ENCODE results near the gene HRC. TPM values are rescaled to one million over a fixed set of nuclear protein-coding genes. Genes with fewer than 3 reads are reported as not detected.

HRC gene
- total RNA-seq, 2 experiments from 2014 or later, result not detected

DNA sequence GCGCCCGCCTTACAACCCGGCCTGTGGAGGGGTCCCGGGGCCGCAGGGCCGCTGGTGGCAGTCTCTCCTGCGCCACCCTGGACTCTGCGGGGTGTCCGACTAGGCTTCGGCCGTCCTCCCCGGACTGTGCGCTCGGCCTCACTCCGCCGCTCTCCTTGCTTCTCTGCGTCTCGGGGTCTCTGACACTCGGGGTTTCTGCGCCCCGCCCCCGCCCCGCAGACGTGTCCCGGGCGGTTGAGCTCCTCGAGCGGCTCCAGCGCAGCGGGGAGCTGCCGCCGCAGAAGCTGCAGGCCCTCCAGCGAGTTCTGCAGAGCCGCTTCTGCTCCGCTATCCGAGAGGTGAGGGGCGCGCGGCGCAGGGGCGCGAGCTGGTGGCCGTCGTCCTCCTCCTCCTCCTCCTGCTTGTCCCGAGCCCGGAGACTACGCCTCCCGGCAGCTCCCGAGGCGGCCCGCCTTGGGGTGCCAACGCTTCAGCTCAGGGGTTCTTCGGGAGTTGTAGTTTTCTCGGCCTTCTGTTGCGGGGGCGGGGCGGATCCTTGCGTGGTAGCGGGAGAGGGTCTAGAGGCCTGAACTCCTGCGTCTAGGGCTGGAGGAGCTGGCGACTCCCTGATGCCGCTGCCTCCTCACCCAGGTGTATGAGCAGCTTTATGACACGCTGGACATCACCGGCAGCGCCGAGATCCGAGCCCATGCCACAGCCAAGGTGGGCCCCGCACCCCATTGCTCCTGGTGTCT, 40.4 kb downstream of the HRC start:
- ChIA-PET CTCF (interaction anchor here (0.8 to 3.1 kb wide), 21 partner anchors 10 to 121 kb away, joined by 3 to 24 read pairs (median 4); partner anchors contain the start of genes CGB7, GYS1 and RUVBL2), POLR2A (no interaction called here)
- no peaks in the 10 kb centered on the region for H3K27me3 Mint-ChIP-seq
- peaks cover 31% of the 10 kb centered on the region for H3K4me1 Mint-ChIP-seq
- H3K4me3 Mint-ChIP-seq, result peak overlapping the region; percentile 72
- peak; percentile 54 for DNase-seq
- no peaks in the 10 kb centered on the region for H3K9me3 Mint-ChIP-seq
- H3K36me3 Mint-ChIP-seq (ENCODE audit: low read depth), result no peaks in the 10 kb centered on the region
- H3K27ac Mint-ChIP-seq, result peak overlapping the region; percentile 13

DNA sequence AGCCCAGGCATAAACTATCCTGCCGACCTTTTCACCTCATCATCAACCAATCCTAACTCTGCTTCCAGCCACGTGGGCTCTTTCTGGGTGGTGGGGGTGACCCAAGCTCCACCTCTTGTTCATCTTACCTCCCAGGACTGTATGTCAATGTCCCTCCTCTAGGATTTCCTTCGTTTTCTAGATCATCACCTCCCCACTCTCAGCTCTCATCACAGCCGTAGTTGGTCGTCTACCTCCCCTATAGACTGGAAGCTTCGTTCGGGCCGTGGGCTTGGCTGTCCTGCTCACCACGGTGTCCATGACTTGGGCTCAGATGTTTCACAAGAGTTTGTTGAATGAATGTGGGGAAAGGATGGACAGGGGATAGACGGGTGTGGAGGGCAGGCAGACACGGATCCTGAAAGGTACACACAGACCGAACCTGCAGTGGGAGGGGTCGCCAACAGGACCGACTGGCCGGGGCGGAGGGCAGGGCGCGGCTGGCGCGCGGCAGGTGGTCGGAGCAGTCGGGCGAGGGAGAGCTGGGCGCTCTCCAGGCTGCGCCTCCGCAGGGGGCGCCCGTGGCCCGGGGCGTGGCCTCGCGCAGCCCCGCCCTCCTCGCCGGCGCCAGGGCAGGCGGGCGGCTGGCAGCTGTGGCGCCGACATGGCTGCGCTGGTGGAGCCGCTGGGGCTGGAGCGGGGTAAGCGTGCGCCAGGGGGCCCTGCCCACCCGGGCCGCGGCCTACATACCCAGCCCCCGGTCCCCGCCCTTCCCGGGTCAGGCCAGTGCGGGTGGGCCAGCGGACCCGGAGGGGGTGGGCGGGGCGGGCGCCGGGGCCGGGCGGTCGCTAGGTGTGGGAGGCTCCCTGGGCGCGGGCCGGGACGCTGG, 41.2 kb downstream of the HRC start, which contains the start of gene LIN7B:
TSS of gene LIN7B (plus strand) at position 609 of the 868 bp plus-strand sequence. CDS start at position 644, 35 bp downstream.
- POLR2A ChIA-PET, result interaction anchor here (0.6 to 0.7 kb wide), 2 partner anchors 14 to 21 kb away, joined by 3 to 6 read pairs; no protein-coding TSS in a partner anchor
- Mint-ChIP-seq H3K9me3 (no peaks in the 10 kb centered on the region), H3K27me3 (no peaks in the 10 kb centered on the region), H3K36me3 (ENCODE audit: low read depth) (peaks cover 4% of the 10 kb centered on the region), H3K27ac (peak within 1 kb of the TSS; percentile 13), H3K4me3 (peak within 1 kb of the TSS; percentile 72), H3K4me1 (peaks cover 31% of the 10 kb centered on the region)
- CTCF ChIA-PET, result interaction anchor here (1.0 to 3.1 kb wide), 21 partner anchors 9 to 121 kb away, joined by 3 to 24 read pairs (median 4); partner anchors contain the start of genes CGB7, GYS1 and RUVBL2
- peak; percentile 65 for DNase-seq

DNA sequence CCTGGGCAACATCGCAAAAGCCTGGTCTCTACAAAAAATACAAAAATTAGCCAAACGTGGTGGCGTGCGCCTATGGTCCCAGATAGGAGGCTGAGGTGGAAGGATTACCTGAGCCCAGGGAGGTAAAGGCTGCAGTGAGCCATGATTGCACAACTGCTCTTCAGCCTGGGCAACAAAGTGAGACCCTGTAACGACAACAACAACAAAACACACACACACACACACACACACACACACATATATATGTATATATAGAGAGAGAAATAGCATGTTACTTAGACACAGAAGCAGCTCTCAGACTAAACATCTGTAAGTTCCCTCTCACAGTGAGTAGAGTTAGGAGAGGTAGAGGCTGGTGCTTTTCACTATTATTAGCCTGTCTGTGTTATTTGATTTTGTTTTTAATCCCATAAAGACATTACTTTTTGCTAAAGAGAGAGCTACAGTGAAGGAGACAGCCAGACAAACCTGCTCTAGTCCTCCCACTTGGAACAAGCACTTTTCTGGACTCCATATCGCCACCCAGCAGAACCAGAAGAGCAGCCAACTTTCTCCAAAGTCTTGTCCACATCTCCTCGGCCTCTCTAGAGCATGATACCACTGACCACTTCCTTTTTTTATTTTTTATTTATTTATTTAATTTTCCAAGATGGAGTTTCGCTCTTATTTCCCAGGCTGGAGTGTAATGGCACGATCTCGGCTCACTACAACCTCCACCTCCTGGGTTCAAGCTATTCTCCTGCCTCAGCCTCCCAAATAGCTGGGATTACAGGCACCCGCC, 43.8 kb downstream of the HRC start:
- CTCF ChIA-PET, result interaction anchor here (4.1 kb wide), 1 partner anchor 14 kb away, joined by 14 read pairs; no protein-coding TSS in a partner anchor
- Mint-ChIP-seq H3K27me3 (no peaks in the 10 kb centered on the region), H3K4me1 (peaks cover 17% of the 10 kb centered on the region), H3K36me3 (ENCODE audit: low read depth) (peaks cover 24% of the 10 kb centered on the region), H3K27ac (no peak overlapping the region), H3K4me3 (no peak overlapping the region), H3K9me3 (no peaks in the 10 kb centered on the region)
- DNase-seq, result no peak
- POLR2A ChIA-PET, result no interaction called here

DNA sequence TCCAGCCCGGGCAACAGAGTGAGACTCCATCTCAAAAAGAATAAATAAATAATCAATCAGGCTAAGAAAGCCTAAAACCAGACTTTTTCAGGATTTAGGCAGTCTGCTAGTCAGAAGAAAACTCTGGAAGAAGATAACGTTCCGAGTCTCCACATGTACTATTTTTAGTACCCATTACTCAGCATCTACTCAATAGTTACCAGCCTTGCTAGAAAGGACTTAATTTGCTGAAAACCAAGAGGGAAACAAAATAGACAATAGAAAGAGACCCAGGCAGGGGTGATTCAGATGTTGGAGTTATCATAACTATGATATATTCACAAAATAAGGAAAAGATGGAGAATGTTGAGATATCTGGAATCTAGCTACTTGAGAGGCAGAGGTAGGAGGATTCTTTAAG, 44.6 kb downstream of the HRC start:
- no peak overlapping the region for H3K4me3 Mint-ChIP-seq
- no peaks in the 10 kb centered on the region for H3K27me3 Mint-ChIP-seq
- ChIA-PET CTCF (interaction anchor here (4.1 kb wide), 1 partner anchor 13 kb away, joined by 14 read pairs; no protein-coding TSS in a partner anchor), POLR2A (no interaction called here)
- H3K27ac Mint-ChIP-seq, result no peak overlapping the region
- H3K4me1 Mint-ChIP-seq, result peaks cover 17% of the 10 kb centered on the region
- DNase-seq, result no peak
- H3K36me3 Mint-ChIP-seq (ENCODE audit: low read depth), result peaks cover 28% of the 10 kb centered on the region
- H3K9me3 Mint-ChIP-seq, result no peaks in the 10 kb centered on the region

DNA sequence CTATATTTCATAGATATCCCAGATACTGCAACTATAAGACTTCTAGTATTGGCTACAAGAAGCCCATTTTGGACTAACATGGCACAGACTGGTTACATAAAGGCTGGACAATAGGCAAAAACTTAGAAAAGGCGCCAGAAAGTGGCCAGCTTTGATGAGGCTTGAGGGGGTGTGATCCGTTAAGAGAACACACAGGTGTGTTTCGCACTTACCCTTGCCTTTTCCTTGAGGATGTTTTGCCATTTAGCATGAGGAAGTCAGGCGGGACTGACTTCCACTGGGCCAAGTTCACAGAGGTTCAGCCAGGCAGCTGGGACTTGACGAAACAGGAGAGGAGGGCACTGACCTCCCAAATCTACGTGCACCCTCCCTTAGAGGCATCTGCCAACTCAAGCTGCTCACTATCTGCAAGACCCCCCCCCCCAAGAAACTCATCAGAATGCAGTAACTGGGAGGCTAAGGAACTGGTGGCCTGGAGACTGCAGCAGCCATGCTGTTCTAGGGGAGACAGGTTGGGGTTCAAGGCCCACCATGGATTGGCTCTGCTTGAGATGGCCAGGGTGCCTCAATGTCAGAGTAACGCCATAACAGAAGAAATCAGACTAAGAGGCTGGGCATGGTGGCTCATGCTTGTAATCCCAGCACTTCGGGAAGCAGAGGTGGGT, 45.5 kb downstream of the HRC start:
- POLR2A ChIA-PET, result no interaction called here

DNA sequence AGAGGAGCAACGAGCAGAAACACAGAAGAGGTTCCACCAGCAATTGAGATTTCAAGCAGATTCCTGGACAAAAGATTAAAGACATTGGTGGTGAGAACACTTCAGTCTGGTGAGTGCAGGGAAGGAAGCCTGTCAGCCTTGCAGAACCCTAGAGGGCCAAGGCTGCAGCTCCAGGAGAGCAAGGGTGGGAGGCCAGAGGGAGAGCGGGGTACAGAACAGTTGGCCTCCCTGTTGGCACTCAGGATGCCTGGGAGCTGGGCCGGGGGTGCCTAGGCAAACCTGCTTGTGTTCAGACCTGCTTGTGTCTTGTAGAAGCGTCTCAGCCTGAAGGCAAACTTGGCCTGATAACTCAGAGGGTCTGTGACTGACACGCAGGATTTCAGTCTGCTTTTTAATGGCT, 46.1 kb downstream of the HRC start:
- H3K4me3 Mint-ChIP-seq, result no peak overlapping the region
- H3K27ac Mint-ChIP-seq, result peak overlapping the region; percentile 22
- H3K27me3 Mint-ChIP-seq, result no peaks in the 10 kb centered on the region
- H3K9me3 Mint-ChIP-seq, result no peaks in the 10 kb centered on the region
- peaks cover 36% of the 10 kb centered on the region for H3K36me3 Mint-ChIP-seq (ENCODE audit: low read depth)
- DNase-seq, result no peak
- H3K4me1 Mint-ChIP-seq, result peaks cover 12% of the 10 kb centered on the region
- ChIA-PET CTCF (interaction anchor here (1.2 to 4.1 kb wide), 3 partner anchors 9 to 90 kb away, joined by 3 to 14 read pairs (median 6); no protein-coding TSS in a partner anchor), POLR2A (no interaction called here)

More for the DNA sequence above, 45.5 kb downstream of the HRC start:
- H3K4me3 Mint-ChIP-seq, result no peak overlapping the region
- no peaks in the 10 kb centered on the region for H3K9me3 Mint-ChIP-seq
- DNase-seq, result no peak
- CTCF ChIA-PET, result interaction anchor here (1.2 to 4.1 kb wide), 3 partner anchors 9 to 89 kb away, joined by 3 to 14 read pairs (median 6); no protein-coding TSS in a partner anchor
- no peak overlapping the region for H3K27ac Mint-ChIP-seq
- peaks cover 35% of the 10 kb centered on the region for H3K36me3 Mint-ChIP-seq (ENCODE audit: low read depth)
- H3K27me3 Mint-ChIP-seq, result no peaks in the 10 kb centered on the region
- peaks cover 12% of the 10 kb centered on the region for H3K4me1 Mint-ChIP-seq

DNA sequence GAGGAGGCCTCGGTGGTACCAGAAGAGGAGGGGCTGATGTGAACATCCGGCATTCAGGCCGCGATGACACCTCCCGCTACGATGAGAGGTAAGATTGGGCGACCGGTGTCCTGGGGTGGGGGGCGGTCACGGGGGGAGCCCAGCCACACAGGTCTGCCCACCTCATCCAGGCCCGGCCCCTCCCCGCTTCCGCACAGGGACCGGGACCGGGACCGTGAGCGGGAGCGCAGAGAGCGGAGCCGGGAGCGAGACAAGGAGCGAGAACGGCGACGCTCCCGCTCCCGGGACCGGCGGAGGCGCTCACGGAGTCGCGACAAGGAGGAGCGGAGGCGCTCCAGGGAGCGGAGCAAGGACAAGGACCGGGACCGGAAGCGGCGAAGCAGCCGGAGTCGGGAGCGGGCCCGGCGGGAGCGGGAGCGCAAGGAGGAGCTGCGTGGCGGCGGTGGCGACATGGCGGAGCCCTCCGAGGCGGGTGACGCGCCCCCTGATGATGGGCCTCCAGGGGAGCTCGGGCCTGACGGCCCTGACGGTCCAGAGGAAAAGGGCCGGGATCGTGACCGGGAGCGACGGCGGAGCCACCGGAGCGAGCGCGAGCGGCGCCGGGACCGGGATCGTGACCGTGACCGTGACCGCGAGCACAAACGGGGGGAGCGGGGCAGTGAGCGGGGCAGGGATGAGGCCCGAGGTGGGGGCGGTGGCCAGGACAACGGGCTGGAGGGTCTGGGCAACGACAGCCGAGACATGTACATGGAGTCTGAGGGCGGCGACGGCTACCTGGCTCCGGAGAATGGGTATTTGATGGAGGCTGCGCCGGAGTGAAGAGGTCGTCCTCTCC, 47.4 kb downstream of the HRC start:
- no peak for DNase-seq
- Mint-ChIP-seq H3K27ac (no peak overlapping the region), H3K27me3 (no peaks in the 10 kb centered on the region), H3K4me1 (peaks cover 4% of the 10 kb centered on the region), H3K4me3 (no peak overlapping the region), H3K9me3 (no peaks in the 10 kb centered on the region), H3K36me3 (ENCODE audit: low read depth) (peaks cover 36% of the 10 kb centered on the region)
- POLR2A ChIA-PET, result no interaction called here
- CTCF ChIA-PET, result interaction anchor here (0.6 to 4.1 kb wide), 2 partner anchors 10 to 87 kb away, joined by 4 to 14 read pairs; no protein-coding TSS in a partner anchor

DNA sequence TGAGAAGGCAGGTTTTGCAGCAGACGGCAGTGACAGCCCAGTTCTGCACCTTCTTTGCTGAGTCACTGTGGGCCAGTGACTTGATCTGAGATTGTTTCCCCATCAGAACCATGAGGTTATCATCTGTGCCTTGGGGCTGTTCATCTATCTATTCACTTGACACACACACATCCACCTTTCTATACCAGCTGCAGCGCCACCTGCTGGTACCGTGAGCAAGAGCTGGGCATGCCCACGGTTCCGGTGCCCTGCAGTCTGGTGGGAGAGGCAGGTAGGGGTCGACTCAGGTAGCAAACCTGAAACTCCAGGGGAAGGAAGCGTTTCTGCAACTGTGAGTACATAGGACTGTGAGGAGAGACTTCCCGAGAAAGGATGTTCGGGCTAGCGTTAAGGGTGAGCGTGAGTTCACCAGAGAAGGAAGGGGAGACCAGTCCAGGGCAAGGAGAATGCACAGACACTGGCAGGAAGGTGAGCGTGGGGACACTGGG, 48.5 kb downstream of the HRC start:
- CTCF ChIA-PET, result interaction anchor here (0.7 to 4.1 kb wide), 8 partner anchors 7 to 48 kb away, joined by 3 to 20 read pairs (median 6); partner anchors contain the start of genes HRC and LIN7B
- Mint-ChIP-seq H3K27ac (peak overlapping the region; percentile 56), H3K36me3 (ENCODE audit: low read depth) (peaks cover 36% of the 10 kb centered on the region), H3K4me1 (peaks cover 4% of the 10 kb centered on the region), H3K27me3 (no peaks in the 10 kb centered on the region), H3K4me3 (no peak overlapping the region), H3K9me3 (no peaks in the 10 kb centered on the region)
- POLR2A ChIA-PET, result no interaction called here
- DNase-seq, result peak; percentile 71

DNA sequence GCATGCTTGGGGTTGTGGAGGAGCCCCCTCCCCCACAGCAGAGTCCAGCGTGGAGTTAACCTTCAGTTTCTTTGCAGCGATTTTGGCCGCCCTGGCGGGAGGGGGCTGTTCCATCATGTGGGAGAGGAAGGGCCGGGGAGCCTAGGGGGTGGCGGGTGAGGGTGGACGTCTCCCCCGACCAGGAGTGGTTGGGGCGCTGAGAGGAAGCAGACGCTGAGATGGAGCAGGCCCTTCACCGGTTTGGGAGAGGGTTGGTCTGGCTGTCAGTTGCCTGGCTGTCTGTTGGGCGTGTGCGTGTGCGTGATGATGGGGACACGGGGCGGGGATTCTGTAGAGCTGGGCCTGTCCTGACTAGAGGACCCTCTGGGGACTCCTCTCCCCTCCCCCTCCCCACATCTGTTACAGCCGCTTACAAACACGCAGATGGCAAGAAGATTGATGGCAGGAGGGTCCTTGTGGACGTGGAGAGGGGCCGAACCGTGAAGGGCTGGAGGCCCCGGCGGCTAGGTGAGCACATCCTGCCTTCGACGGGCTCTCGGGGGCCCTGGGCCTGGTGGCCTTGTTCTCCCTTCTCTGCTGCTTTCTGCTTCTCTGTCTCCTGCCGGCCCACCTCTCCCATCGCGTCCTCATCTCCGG, 50.8 kb downstream of the HRC start:
- Mint-ChIP-seq H3K36me3 (ENCODE audit: low read depth) (peaks cover 48% of the 10 kb centered on the region), H3K4me1 (peaks cover 2% of the 10 kb centered on the region), H3K27me3 (no peaks in the 10 kb centered on the region), H3K27ac (no peak overlapping the region), H3K4me3 (no peak overlapping the region), H3K9me3 (no peaks in the 10 kb centered on the region)
- CTCF ChIA-PET, result interaction anchor here (0.6 to 4.1 kb wide), 2 partner anchors 10 to 393 kb away, joined by 3 to 20 read pairs; partner anchors contain the start of gene LIN7B
- no peak for DNase-seq
- POLR2A ChIA-PET, result no interaction called here

DNA sequence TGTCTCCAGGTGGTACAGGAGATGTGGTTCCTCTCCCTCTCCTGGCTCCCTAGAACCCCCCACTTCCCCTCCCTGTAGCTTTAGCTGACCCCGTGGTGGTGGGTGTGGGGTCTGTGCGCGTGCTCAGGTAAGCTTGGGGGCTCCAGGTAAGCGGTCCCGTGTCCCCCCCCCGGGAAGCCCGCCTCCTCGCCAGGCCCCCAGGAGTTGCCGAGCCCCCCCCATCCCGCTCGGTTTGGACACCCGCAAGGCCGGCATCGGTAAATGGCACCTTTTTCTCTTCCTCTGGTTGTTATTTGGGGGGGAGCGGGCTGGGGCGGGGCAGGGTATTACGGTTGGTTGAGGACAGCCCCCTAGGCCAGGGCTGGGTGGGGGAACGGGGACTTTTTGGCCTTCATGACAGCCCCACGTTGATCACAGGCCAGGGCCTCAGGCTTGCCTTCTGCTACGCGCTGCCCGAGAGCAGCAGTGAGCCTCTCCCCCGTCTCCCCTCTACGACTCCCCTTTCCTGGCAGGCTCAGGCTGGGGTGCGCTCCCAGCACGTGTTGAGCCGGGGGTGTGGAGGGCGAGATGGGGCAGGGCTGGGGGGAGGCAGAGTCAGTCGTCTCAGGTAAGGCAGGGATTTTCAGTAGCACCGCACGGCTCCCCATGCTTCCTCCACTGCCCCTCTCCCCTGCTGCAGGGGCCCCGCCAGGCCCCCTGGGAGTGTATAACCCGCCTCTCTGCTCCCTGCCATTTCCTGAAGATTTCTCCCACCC, 51.7 kb downstream of the HRC start:
- DNase-seq, result no peak
- Mint-ChIP-seq H3K4me1 (peaks cover 4% of the 10 kb centered on the region), H3K27ac (no peak overlapping the region), H3K4me3 (no peak overlapping the region), H3K27me3 (no peaks in the 10 kb centered on the region), H3K36me3 (ENCODE audit: low read depth) (peaks cover 47% of the 10 kb centered on the region), H3K9me3 (no peaks in the 10 kb centered on the region)
- ChIA-PET CTCF (interaction anchor here (4.1 kb wide), 1 partner anchor 11 kb away, joined by 20 read pairs; the partner anchor contains the start of gene LIN7B), POLR2A (no interaction called here)
